HG02970 (cell line): Measurements from ENCODE around the gene EEF1B2.
"Not testable (repeated sequence)": the region's sequence is repeated elsewhere in the genome, so short reads cannot be mapped to it uniquely, and the experiment has no call there.

Source experiments
- ATAC-seq: cut with Tn5 transposase; IDR thresholded peaks from one replicate; pipeline ENCODE4 v1.9.1; 2021; ENCODE audit warnings: mild to moderate bottlenecking, moderate library complexity, moderate number of reproducible peaks; ENCODE audit not compliant: unreplicated experiment, low FRiP score

The EEF1B2 gene

DNA sequence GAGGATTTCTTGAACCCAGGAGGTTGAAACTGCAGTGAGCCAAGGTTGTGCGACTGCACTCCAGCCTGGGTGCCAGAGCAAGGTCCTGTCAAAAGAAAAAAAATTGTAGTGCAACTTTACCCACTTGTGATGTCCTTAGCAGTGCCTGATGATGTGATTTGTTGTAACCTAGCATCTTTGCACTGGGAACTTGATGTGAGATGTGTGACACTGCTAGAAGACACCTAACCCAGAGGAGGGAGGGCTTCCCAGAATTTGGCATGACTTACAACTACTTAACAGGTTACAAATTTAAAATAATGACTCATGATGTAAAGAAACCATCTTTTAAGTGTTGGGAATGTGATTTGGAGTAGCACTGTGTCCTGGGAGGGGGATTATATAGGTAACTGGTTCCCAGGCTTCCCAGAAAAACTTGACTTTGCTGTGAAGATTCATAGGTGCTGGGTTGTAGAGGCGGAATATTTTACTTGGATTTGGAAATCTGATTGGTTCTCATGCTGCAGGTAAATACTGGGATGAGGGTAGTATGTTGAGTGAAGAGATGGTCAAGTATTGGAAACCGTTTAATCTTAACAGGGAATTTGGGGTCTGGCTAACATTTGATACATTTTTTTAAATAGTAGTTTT, 3.7 kb downstream of the EEF1B2 start:
- ATAC-seq = no peak

DNA sequence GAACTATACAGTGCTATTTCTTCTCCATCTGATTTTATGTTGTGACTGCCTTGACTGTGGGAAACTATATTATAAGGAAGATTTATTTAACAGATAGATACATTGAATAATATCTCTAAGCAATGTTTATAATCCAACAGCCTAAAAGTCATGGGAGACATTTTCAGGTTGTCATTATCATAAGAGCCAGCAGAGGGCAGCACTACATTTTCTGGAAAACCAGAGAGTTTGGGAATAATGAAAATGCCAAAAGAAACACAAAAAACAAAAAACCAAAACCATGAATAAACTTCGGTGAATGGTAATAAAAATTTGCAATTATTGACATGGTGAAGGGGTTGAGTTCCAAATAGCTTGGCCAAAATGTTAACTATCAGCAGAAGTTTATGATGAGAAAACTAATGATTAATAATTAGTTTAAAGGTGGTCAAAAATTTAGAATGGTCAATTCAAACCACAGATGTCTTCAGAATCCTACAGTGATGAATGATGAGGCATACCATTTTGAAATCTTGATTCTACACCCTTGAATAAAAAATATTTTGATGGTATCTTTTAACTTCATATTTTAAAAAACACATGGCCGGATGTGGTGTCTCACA, 4.7 kb downstream of the EEF1B2 start:
- ATAC-seq = no peak

DNA sequence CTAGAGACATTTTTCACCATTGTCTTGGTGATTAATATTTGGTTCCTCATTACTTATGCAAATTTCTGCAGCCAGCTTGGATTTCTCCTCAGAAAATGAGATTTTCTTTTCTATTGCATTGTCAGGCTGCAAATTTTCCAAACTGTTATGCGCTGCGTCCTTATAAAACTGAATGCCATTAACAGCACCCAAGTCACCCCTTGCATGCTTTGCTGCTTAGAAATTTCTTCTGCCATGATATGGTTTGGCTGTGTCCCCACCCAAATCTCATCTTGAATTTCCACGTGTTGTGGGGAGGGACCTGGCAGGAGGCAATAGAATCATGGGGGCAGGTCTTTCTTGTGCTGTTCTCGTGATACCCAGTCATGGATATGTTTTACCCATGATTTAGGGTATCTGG, 8.5 kb downstream of the EEF1B2 start:
- not testable (repeated sequence) for ATAC-seq

DNA sequence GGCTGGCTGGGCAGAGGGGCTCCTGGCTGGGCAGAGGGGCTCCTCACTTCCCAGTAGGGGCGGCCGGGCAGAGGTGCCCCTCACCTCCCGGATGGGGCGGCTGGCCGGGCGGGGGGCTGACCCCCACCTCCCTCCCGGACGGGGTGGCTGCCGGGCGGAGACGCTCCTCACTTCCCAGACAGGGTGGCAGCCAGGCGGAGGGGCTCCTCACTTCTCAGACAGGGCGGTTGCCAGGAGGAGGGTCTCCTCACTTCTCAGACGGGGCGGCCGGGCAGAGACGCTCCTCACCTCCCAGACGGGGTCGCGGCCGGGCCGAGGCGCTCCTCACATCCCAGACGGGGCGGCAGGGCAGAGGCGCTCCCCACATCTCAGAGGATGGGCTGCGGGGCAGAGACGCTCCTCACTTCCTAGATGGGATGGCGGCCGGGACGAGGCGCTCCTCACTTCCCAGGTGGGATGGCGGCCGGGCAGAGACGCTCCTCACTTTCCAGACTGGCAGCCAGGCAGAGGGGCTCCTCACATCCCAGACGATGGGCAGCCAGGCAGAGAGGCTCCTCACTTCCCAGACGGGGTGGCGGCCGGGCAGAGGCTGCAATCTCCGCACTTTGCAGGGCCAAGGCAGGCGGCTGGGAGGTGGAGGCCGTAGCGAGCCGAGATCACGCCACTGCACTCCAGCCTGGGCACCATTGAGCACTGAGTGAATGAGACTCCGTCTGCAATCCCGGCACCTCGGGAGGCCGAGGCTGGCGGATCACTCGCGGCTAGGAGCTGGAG, 12.1 kb downstream of the EEF1B2 start:
- ATAC-seq = not testable (repeated sequence)

DNA sequence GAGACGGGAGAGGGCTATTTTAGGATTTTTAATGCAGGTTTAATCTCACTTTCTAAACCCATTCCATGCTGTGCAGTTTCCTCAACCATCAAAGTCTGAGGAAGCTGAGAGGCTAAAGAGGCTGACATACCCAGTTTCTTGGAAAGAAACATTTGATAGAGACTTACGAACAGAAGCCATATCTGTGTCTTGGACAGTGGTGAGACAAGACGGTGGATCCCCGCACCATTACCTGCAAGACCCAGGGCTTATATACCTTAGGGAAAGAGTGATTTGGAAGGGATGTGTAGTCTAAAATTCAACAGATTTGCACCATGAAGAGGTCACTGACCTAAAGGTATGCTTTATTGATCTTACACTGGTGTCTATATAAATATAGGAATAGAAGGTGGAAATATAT, 13.5 kb downstream of the EEF1B2 start:
- no peak for ATAC-seq

DNA sequence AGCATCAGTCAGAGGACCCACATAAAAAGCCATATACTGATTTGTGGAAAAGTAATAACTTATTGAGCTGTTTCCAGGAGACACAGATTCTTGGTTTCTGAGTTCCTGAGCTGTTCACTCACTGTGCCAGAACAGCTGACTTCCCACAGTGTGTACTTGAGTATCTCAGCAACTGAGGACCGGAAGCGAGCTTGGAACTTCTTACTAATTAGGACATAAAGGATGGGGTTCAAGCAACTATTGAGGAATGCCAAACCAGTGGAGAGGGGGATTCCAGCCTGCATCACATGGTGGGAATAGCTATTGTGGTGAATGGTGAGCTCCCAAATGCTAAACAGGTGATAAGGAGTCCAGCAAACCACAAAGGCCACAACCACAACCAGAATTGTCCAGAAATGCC, 16.4 kb downstream of the EEF1B2 start:
- no peak for ATAC-seq

DNA sequence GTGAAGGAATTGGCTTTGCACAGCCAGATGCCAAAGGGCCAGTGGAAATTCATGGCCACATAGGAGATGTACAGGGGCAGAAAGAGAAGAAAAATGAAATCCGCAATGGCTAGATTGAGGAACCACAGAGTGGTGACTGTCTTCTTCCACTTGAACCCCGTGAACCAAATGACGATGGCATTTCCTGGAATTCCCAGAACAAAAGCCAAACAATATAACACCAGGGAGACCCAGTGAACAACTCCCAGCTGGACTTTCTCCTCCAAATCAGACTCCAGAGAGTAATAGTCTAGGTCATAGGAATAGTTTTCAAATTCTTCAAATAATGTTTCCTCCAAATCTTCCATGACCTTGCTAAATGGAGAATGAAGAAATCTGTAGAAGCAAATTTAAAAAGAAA, 17.2 kb downstream of the EEF1B2 start:
- no peak for ATAC-seq

DNA sequence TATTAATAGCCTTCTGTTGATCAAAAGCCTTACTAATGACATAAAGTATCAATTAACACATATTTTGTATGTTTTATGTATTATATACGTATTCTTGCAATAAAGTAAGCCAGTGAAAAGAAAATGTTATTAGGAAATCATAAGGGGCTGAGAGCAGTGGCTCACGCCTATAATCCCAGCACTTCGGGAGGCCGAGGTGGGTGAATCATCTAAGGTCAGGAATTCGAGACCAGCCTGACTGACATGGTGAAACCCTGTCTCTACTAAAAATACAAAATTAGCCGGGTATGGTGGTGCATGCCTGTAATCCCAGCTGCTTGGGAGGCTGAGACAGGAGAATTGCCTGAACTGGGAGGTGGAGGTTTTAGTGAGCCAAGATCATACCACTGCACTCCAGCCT, 21.8 kb downstream of the EEF1B2 start:
- not testable (repeated sequence) for ATAC-seq

DNA sequence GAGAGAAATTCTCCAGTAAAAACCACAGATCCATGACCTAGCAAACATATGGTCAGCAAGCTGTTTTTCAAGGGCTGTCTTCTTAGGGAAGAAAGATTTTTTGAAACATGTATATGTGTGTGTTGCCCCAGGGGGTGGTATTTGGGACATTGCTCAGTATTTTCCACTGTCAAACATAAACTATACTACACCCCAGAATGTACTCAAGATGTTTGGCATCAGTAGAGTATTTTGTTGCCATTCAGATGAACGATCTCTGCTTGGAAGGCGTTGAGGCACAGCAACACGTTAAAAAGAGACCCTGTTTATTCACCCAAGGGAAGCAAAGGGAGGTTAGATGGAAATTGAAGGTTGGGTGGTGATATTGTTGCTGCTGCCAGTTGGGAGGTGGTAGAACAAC, 30.0 kb downstream of the EEF1B2 start:
- no peak for ATAC-seq

DNA sequence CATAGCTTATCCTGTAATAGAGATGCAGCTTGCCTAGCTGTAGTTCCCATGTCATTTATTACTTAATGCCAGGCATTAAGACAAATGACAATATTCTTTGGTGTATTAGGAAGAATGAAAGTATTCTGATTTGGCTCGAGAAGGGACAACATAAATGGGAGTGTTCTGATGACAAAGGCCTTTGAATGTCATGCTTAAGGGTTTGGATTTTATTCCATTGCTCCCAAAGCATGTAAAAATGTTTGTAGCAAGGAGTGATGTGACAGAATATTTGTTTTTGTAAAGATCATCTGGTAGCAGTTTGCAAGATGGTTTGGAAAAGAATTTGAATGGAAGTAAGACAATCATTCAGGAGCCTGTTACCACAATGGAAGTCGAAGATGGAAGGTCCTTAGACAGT, 30.4 kb downstream of the EEF1B2 start:
- no peak for ATAC-seq

DNA sequence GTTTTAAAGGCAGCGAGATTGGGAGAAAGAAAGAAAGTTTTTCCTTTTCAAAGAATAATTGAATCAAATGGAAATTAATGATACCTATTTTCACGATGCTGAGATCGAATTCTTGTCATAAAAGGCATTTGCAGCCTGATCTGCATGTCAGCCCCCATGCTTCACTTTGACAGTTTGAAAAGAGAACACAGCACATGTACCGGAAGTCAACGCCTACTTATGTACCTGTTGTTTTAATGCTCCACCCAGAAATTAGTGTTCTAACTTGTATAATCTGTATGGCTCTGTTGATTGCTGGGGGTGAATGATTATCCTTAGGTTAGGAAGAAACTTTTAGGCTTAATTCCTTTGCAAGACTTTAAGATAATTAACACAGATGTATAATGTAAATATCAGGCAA, 31.0 kb downstream of the EEF1B2 start:
- ATAC-seq = no peak

DNA sequence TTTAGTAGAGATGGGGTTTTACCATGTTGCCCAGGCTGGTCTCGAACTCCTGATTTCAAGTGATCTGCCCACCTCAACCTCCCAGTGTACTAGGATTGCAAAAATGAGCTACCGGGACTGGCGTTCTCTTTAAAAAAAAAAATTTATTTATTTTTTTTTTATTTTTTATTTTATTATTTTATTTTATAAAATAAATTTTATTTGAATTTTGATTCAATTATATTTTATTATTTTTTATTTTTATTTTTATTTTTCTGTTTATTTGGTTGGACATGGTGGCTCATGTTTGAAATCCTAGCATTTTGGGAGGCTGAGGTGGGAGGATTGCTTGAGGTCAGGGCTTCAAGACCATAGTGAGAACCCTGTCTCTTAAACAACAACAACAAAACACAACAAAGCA, 32.5 kb downstream of the EEF1B2 start:
- ATAC-seq = no peak

DNA sequence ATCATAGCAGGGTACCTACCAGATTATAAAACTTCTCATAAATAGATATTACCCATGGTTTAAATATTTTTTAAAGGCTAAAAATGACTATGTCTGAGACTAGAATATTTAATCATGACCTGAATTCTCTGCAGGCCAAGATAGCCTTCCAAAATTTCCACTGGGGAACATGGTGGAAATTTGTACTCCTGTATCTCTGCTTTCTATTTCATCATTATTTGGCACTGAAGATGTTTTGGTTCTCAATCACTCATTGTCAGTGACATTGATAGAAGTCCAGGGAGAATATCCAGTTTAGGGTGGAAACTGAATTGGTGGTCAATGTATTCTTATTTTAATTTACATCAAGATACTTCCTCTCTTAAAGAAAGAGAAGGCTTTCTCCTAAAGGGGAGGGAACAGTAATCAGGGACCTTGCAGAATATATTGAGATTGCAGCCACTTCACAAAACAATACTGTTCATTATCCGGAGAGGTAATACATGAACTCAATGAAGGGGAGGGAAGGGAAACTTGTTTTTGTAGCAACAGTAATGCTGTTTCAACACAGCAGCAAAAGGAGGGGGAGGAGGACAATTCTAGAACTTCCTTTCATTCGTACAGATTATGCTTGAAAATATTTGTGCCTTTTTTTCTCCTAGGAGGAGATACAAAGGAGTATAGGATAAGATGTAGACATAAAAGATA, 34.1 kb downstream of the EEF1B2 start:
- ATAC-seq = no peak

DNA sequence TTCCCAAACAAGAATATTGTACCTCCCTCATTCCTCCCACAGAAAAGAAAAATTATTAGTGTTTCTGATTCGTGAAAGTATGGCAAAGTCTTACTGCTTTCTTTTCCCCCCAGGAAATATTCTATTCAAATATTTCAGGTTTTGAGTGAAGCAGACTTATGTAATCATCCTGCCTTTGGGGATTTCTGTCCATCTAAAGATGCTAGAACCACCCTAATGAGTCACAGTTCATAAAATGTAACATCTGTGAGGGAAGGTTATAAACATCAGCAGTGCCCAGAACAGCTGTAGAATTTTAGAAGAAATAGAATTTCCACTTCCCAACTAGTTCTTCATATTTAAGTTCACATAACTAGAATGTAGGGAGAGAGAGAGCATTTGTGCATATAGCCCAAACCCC, 39.0 kb downstream of the EEF1B2 start:
- ATAC-seq = no peak

DNA sequence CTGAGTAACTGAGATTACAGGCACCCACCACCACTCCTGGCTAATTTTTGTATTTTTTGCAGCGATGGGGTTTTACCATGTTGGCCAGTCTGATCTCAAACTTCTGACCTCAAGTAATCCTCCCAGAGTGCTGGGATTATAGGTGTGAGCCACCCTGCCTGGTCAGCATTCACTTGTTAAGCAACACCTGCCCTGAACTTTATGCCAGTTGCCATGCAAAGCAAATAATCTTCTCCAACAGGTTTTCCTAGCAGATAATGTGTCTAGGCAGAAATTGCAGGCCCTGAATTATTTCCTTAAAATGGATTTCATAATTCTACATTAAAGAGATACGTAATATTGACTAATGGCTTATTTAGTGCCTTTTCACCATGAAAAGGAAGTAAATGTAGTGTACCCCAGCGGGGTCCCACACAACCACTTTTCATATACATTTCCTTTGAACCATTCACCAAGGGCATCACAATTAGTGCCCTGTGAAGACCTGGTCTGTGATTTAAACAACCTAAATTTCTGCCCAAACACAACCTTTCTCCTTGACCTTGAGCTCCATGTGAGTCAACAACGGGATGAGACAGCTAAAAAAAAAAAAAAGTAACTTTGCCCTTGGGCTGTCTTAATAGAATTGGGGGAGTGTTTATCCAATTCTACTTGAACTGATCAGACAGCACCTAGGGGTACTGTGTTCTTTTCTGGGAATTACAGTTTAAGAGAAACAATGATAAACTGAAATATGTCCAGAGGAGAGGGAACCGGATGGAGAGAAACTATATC, 41.6 kb downstream of the EEF1B2 start:
- ATAC-seq = no peak

DNA sequence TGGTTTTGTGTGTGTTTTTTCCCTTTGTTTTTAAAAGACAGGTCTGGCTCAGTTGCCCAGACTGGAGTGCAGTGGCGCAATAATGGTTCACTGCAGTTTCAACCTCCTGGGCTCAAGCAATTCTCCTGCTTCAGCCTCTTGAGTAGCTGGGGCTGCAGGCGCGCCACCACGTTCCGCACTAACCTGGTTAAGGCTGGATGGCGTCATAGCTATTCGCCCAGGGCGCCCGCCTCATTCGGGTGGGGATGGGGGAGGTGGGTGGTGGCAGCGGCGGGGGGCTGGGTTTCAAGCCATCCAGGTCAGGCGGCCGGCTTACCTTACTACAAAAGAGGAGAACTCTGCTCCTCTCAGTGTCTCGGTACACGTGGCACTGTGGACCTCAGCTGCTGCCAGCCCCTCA, 42.8 kb downstream of the EEF1B2 start:
- no peak for ATAC-seq

DNA sequence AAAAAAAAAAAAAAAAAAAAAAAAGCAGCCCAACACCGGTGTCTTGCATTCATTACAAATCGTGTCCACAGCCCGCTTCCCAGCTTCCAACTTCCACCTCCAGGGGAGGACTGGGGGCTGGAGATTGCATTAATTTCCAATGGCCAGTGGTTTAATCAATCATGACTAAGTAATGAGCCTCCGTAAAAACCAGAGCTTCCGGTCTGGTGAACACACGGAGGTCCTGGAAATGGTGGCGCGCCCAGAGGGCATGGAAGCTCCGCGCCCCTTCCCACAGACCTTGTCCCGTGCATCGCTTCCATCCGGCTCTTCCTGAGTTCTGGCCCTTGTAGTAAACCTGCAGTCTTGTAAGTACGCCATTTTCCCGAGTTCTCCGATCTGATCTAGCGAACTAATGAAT, 43.6 kb downstream of the EEF1B2 start:
- no peak for ATAC-seq

DNA sequence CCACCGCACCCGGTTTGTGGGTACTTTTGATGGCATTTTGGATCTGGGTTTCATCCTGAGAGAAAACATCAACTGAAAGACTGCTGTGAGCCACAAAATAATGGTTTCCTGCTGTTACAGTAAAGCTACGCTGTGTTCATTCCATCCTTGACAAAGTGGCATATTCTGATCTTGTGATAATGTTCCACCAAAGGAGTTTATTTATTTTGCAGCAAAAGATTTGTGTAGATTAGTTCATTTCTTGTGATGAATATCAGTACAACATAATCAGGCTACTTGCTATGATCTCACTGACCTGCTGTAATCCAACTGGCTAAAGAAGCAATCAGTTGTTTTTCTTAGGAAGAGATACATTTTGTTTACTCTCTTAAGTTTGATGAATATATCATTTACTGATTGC, 45.0 kb downstream of the EEF1B2 start:
- no peak for ATAC-seq

DNA sequence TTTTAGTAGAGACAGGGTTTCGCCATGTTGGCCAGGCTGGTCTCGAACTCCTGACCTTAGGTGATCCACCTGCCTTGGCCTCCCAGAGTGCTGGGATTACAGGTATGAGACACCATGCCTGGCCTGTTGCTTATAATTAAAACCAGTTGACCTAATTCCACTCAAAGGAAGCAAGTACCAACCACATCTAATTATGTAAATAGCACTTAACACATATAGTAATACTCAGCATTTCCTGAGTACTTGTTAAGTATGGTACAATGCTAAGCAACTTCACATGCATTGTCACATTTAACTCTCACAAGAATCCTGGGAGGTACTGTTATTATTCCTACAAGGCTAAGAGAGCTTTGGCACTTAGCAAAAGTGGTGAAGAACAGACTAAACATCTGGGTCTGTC, 47.6 kb downstream of the EEF1B2 start:
- ATAC-seq = not testable (repeated sequence)

DNA sequence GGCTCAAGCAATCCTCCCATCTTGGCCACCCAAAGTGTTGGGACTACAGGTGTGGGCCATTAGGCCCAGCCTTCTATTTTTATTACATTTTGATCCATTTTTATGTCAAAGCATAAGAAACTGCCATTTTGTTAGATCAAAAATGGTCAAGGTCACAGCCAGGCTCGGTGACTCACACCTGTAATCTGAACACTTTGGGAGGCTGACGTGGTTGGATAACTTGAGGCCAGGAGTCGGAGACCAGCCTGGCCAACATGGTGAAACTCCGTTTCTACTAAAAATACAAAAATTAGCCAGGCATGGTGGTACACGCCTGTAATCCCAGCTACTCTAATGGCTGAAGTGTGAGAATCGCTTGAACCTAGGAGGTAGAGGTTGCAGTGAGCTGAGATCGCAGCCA, 49.2 kb downstream of the EEF1B2 start:
- no peak for ATAC-seq
